Medulla oblongata (tissue), 1 donor: ENCODE results near the gene PEX7.
"Not testable (repeated sequence)": the region's sequence is repeated elsewhere in the genome, so short reads cannot be mapped to it uniquely, and the experiment has no call there.

Experiments used
- DNase-seq: peaks from one replicate; pipeline ENCODE4 v3.0.0-alpha.2; 2015; ENCODE audit errors: extremely low spot score

Gene PEX7

DNA sequence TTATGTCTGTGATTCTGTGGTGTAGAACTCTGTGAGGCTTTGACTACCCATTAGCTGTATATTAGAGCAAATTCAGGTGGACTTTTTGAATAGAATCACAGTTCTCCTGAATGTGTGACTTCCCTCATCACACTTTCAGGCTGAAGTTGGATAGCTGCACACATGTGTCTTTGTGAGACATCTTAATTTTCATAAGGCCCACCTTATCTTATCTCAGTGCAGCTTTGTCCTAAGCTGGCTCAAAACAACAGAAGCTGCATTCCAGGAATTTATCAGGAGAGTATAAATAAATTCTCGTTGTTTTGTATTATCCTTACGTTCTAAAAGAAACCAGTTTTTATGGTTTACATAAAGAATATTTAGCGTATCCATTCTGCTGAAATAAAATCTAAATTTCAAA lies 73.5 kb downstream of the PEX7 start:
- no peak for DNase-seq

DNA sequence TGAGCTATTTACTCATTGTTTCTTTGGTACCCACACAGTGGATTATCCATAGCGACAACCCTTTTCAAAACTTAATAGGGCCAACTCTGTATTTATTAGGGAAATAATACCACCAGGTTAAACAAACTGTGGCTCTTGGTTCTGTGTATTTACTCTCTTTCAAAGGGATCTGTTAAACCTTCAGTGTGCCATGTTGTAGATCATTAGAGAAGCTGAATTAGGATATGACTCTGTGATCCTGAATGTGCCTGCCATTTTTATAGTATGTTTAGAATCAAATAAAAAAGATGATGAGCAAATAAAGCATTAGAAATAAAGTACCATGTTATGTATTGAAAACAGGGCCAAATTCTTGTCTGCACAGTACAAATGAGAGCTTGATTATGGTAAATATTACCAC lies 74.7 kb downstream of the PEX7 start:
- no peak for DNase-seq

DNA sequence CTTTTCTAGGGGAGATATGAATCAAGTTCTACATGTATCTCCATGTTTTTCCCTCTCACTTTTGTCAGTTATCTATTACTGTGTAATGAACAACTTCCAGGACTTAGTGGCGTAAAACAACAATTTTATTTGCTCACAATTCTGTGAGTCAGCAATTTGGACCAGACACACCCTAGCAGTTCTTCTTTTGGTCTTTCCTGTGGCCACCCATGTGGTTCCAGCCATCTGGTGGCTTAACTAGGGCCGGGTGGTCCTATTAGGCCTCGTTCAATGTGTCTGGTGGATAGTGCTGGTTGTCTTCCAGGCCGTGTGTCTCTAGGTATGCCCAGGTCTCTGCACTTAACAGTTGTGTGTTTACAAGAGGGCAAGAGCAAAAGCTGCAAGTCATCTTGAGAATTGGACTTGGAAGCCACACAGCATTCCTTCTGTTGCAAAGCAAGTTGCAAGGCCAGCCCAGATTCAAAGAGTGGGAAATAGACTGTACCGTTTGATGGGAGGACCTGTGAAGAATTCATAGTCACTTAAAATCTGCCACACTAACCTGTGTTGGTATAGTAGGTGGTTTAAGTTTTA lies 78.9 kb downstream of the PEX7 start:
- DNase-seq, result no peak

DNA sequence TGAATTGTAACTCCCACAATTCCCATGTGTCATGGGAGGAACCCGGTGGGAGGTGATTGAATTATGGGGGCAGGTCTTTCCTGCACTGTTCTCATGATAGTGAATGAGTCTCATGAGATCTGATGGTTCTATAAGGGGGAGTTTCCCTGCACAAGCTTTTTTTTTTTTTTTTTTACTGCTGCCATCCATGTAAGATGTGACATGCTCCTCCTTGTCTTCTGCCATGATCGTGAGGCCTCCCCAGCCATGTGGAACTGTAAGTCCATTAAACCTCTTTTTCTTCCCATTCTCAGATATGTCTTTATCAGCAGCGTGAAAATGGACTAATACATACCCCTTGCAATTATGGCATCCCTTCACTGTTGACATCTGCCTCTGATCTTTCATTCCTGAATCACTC lies 82.1 kb downstream of the PEX7 start:
- DNase-seq, result not testable (repeated sequence)

DNA sequence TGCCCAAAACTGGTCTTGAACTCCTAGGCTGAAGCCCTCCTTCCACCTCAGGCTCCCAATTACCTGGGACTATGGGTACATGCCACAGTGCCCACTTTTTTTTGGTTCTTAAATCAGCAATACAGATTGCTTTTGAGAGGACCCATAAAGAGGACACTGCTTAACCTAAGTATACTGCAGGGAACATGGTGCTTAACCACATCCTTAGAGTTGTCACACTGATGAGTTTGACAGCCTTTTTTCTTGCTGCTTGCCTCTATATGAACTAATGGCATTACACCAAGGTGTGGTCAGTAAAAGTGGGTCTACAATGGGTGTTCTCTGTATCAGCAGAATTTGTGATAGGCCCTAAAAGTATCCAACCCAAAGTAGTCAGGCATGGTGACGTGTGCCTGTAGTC lies 92.6 kb downstream of the PEX7 start:
- DNase-seq, result no peak

DNA sequence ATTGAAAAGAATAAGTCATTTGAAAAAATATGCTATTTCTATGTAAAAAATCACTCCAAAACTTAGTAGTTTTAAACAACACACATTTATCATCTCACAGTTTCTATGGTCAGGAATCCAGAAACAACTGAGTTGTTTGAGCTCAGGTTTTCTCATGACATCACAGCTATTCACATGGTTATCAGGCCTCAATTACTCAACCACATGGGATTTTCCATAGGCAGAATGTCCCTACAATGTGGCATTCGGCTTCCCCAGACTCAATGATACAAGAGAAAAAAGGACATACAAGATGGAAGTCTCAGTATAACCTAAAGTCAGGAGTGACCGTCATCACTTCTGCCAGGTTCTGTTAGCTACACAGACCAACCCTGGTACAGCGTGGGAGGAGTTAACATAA lies 96.3 kb downstream of the PEX7 start:
- DNase-seq, result no peak

DNA sequence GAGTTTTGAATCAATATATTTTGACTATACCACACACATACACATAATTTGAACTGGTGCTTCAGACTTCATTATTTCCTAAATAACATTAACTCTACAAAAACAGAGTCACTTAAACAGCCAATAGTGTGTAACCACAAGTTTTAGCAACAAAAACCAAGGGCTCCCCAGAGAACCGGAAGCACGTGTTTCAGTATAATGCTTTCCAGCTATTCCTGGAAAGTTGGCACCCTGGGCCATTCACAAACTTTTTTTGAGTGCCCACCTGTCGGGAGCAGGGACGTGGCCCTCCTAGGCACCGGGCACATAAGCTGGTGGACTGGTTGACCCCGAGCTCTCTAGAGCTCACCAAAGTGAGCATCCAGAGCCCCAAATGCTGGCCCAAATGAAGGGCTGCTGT lies 97.8 kb downstream of the PEX7 start:
- DNase-seq, result no peak

DNA sequence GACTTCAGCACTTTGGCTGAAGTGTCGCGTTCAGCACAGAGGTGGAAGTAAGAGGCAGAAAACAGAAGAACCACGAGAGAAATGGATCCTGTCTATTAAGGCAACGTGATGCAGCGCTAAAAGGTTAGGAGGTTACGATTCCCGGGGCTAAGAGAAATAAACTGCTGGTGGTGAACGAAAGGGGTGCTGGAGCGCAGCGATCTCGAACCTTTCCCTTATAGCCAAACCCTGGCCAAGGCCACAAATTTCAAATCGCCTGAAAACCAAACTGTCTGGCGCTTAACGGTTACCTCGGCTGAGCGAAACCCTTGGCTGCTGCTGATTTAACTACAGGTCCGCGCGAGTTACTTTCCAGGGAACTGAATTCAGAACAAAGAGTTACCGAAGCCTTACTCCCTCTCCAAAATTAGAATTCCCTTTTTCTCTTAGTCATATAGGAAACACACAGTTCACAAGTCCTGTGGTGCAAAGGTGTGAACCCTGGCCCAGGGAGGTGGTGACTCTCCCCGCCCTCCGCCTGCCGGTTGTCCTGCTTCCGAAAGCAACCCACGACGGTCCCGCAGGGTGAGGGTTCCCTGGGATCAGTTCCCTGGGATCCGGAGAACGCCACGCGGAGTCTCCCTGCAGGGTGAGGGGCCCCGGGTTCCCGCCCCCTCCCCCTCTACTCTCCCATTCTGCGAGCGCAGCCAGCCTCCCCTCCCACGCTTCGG lies 98.4 kb downstream of the PEX7 start:
- no peak for DNase-seq

DNA sequence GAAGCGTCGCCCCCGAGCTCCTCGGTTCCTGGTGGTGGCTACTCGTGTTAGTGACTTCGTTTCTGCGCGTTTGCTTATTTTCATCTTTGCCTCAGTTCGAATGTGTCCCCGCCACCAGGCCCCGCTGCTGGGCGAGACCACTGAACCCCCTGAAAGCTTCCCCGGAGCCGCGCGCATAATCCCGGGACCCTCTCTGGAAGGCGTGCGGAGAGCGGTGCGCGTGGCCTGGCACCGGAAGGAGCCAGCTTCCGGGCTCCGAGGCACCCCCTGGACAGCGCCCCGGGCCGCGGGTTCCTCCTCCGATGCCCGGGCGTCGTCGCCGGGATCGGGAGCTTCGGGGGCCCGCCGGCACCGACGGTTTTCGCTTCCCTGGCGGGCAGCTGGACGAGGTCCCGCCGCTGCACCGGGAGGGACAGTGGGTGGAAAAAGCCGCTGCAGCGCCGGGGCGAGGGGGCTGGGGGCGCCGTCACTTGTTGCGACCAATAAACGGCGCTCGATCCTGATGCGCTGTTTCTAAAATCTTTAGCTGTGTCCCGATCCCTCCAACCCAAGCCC lies 99.1 kb downstream of the PEX7 start:
- no peak for DNase-seq

DNA sequence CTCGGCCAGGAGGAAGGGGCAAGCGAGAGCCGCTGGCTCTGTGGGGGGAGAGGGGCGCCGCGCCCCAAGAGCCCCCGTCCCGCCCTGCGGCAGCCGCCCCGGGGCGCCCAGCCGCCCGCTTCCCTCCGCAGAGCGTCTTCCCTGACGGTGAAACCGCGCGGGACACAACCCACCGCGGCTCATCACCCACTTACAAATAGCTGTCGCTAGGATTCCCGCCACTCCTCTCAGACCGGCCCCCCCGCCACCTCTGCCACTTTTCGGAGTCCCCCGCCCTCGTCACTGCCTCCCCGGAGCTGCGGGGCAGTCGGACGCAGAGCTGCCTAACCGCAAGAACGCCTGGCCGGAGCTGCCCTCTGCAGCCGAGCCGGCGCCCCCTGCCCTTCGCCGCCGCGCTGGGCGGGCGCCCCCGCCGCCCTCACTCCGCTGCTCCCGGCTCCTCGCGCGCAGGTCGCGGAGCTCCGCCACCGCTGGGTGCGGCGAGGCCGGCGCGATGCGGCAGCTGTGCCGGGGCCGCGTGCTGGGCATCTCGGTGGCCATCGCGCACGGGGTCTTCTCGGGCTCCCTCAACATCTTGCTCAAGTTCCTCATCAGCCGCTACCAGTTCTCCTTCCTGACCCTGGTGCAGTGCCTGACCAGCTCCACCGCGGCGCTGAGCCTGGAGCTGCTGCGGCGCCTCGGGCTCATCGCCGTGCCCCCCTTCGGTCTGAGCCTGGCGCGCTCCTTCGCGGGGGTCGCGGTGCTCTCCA lies 99.7 kb downstream of the PEX7 start, which contains the start of gene SLC35D3:
Gene SLC35D3, plus strand, starts transcription at position 366 of the 749 bp plus-strand sequence. Its CDS starts 128 bp downstream, at position 494.
- no peak for DNase-seq

DNA sequence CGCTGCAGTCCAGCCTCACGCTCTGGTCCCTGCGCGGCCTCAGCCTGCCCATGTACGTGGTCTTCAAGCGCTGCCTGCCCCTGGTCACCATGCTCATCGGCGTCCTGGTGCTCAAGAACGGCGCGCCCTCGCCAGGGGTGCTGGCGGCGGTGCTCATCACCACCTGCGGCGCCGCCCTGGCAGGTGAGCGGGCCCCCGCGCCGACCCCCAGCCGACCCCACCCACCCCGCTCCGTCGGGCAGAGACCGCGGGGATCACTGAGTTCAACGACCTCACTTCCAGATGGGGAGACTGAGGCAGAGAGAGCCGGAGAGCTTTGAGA lies 100.3 kb downstream of the PEX7 start:
- no peak for DNase-seq

DNA sequence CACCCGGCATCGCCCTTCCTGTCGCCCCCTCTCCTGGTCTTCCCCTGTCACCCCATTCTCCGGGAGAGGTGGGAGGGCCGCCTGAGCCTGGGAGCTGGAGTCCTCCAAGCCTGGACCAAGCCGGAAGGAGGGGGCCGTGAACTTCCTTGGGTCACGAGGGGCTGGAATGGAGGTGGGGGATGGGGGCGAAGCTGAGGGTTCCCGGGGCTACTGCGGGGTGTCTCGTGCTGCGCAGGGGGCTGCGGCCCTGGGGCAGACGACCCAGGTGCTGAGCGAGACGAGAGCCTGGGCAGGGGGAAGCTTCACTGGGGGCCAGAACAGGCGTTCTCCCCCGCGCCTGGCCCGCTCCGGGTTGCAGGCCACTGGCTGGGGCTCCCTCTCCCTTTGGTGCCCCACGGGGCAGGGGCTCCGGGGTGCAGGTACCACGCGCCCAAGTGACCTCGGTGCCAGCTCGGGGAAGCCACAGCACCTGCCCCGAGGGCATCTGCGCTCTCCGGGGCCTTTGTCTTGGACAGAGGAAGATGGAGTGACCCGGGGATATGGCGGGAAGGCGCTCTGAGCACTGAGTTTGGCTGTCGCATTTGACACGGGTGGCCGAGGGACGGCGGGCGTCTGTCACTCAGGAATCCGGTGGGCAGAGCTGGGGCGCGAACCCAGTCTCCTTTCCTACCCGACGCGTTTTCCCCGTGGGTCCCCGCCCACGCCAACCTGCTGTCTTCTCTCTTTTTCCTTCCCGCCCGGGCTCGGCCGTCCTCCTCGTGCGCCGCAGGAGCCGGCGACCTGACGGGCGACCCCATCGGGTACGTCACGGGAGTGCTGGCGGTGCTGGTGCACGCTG lies 100.9 kb downstream of the PEX7 start:
- no peak for DNase-seq

DNA sequence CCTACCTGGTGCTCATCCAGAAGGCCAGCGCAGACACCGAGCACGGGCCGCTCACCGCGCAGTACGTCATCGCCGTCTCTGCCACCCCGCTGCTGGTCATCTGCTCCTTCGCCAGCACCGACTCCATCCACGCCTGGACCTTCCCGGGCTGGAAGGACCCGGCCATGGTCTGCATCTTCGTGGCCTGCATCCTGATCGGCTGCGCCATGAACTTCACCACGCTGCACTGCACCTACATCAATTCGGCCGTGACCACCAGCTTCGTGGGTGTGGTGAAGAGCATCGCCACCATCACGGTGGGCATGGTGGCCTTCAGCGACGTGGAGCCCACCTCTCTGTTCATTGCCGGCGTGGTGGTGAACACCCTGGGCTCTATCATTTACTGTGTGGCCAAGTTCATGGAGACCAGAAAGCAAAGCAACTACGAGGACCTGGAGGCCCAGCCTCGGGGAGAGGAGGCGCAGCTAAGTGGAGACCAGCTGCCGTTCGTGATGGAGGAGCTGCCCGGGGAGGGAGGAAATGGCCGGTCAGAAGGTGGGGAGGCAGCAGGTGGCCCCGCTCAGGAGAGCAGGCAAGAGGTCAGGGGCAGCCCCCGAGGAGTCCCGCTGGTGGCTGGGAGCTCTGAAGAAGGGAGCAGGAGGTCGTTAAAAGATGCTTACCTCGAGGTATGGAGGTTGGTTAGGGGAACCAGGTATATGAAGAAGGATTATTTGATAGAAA lies 101.7 kb downstream of the PEX7 start:
- no peak for DNase-seq

DNA sequence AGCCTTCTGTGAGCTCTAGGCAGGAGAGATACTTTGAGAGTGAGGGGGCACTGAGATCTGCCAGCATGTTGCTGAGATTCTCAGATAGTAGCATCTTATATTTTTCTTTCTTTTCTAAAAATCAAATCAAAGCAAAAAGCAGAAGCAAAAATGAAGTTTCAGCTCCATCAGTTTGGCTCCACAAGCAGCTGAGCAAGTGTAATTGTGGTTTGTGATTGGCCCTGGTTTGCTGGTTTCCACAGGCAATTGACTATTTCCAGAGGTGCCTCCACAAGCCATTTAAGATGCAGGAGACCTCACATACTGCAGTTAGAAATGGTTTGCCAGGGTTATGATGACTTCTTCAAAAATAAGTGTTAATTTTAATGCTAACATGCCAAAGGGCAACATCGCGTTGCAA lies 104.0 kb downstream of the PEX7 start:
- DNase-seq, result no peak

DNA sequence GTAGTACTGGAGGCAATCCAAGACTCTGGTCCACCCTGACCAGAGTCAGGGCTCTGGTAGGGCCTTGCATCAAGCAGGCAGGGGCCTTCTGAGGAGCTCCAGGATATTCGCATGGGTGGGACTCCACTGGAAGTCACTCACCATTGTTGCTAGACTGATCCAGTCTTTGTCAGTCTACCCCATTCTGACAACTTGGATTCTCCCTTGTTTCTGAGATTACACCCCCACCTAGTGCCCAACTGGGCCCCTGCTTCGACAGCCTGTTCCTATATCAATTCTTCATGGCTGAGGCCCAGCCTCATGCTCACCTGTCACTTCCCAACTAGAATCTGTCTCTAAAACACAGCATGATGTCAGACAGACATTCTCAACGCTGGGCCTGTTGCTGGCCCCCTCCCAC lies 104.9 kb downstream of the PEX7 start:
- DNase-seq, result no peak

DNA sequence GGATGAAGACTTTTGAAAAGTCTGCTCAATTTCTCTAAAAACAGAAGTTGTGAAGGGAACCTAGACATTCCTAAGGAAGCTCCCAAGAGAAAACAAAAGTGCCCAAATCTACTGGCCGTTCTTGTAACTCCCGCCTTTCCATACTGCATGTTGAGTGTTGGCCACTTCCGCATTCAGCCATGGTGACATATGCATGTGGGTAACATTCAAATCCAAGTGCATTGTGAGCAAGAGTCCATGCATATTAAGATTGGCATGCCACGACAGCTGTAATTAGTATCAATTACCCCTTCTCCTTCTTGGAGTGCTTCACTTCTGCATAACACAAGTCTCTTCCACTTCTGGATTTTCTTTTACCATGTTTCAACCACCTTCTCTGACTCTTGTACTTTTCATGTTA lies 108.1 kb downstream of the PEX7 start:
- DNase-seq, result no peak

DNA sequence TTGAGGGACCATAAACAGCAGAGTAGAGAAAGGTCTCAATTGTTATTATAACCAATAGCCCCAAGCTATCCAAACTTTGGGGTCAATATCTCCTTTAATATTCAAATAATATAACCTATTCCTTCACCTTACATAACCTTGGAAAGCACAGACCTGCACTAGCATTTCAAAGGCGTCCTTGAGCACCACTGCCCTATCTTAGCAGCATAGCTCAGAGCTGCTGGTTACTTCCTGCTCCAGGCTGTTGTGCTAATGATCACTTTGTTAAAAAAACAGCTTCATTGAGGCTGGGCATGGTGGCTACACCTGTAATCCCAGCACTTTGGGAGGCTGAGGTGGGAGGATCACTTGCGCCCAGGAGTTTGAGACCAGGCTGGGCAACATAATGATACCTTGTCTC lies 110.2 kb downstream of the PEX7 start:
- no peak for DNase-seq

DNA sequence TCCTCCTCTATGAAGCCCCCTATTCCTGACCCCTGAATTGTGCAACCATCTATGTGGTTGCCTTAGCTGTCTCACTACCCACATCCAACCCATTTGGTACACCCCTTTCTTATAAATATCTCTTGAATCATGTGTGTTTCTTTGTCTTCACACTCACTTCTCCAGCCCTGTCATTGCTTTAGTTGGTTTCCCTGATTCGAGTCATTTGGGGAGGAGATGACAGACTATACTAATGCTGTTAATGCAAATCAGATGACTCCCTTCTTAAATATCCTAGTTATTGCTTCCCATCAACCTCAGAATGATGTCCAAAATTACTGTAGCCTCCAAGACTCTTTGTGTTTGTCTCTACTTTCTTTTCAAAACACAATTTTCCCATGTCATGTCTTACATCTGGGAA lies 122.7 kb downstream of the PEX7 start:
- DNase-seq, result no peak

DNA sequence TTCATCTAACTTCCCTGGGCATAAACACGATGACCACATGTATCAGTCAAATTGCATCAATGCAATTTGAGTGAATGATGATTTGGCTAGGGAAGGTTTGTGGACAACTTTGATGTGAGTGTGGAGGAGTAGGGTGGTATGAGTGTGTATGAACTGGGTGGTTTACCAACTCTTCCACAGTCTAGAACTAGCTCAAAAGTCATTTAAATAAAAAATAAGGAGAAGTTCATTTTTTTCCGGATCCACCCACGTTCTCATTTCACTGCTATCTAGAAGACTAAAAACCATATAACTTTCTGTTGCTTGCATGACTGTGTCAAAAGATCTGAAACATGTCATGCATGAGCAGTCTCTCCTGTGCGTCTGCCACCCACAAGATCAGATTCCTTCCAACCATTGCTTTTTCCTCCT lies 123.3 kb downstream of the PEX7 start:
- no peak for DNase-seq

DNA sequence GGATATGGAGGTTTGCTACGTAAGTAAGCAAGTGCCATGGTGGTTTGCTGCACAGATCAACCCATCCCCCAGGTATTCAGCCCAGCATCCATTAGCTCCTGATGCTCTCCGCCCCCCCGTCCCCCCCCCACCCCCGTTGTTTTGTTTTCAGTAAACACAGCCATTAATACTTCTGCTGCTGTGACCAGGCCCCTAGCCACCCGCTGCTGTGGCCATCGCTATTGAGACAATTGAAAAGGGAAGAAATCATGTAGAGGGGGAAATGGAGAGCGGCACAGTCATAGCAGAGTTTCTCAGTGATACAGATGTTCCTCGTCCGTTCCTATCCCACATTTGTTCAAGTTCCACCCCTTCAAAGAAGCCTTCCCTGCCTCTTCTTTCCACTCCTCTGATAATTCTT lies 124.6 kb downstream of the PEX7 start:
- DNase-seq, result no peak

DNA sequence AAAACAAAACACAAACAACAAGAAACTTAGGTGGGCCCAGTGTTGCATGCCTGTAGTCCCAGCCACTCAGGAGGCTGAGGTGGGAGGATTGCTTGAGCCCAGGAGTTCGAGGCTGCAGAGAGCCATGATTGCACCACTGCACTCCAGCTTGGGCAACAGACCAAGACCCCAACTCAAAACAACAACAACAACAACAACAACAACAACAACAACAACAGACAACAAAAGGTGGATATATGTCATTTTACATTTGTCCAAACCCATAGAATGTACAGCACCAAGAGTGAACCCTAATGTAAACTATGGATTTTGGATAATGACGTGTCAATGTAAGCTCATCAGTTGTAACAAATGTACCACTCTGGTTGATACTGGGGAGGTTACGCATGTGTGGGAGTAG lies 127.6 kb downstream of the PEX7 start:
- DNase-seq, result not testable (repeated sequence)
